HG03565 (cell line): Measurements from ENCODE around the gene RSAD2.

ENCODE experiments used
- ATAC-seq: cut with Tn5 transposase; IDR thresholded peaks from one replicate; pipeline ENCODE4 v1.9.1; 2021; ENCODE audit warnings: mild to moderate bottlenecking, moderate library complexity; ENCODE audit not compliant: unreplicated experiment

The RSAD2 gene

GRCh38 chr2:6864231-6864754, 13.3 kb upstream of the RSAD2 start:
- no peak for ATAC-seq

DNA sequence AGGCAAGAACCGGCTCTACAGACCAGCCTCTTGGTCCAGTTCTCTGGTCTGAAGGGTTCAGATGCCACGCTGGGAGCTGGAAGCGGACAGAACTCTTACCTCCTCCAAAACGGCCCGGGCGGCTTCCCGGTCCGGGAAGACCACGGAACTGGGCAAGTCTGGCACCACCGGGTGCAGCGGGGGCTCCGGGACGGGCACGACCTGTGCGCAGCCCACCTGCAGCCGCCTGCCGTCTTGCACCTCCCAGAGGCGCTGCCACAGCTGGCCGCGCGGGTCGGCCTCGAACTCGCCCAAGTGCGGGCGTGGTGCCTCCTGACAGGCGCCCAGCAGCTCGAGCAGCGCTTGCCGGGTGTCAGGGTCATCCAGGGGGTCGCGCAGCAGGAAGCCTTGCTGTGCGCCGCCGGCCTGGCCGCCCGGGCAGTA, 12.6 kb upstream of the RSAD2 start:
- peak; percentile 13 for ATAC-seq

- peak; percentile 74 for ATAC-seq
Observed at GRCh38 chr2:6865346-6866274, 12.0 kb upstream of the RSAD2 start, which contains the start of gene CMPK2. TSS of gene CMPK2 (minus strand) at chr2:6865907. CDS start at chr2:6865696, 211 bp downstream.

DNA sequence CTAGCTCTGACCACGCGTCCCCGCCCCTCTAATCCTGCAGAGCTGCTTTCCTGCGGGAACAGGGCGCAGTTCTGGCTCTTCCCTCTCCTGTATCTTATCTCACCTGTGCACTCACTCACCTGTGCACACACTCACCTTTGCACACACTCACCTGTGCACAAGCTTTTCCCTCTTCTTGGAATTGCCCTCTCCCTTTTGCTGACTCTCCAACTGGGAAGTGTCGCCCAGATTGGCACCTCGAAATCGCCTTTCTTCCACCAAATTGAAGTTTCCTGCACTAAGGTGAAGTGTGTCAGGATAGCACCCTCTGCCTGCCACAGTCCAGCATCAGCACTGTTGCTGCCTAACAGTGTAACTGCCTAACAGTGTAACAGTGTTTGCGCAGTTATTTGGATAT, 11.3 kb upstream of the RSAD2 start:
- ATAC-seq: peak; percentile 34

DNA sequence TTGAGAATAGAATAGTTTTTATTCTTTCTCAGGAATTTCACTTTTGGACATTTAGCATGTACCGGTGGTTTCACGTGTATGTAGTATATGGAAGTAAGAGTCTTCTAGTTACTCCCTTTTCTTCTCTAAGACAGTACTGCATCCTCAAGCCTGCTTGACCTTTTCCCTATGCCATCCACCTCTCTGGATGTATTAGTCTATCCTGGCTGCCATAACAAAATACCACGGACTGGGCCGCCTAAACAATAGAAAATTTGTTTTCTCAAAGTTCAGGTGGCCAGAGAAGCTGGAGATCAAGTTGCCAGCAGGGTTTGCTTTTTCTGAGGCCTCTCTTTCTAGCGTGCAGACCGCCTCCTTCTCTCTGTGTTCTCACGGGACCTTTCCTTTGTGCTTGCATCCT, 10.6 kb upstream of the RSAD2 start:
- ATAC-seq: no peak

DNA sequence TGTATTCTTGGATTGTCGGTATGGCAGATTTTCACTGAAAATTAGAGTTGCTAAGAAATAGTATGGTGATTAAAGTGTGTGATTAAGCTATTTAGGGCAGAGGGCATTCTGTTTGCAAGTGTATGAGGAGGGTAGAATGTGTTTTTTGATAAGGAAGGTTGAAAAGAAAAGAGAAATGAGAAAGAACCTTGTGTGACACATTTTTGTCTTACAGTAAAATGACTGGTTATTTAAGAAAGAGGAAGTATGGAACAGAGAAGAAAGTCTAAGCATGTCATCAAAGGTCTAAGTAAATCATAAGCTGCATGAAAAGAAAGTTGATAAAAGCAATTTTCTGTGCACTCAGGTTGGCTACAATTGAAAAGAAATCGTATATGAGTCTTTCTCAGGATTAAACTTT, 5.2 kb upstream of the RSAD2 start:
- ATAC-seq: peak; percentile 62

DNA sequence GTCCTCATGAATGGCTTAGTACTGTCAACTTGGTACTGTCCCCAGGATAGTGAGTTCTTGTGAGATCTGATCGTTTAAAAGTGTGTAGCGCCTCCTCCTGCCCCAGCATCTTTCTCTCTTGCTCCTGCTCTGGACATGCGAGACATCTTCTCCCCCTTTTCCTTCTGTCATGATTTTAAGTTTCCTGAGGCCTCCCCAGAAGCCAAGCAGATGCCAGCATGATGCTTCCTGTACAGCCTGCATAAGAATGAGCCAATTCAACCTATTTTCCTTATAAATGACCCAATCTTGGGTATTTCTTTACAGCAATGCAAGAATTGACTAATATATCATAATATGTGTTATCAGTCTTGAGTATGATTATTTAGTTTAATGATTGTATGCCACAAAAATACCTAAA, 3.5 kb upstream of the RSAD2 start:
- ATAC-seq: no peak

DNA sequence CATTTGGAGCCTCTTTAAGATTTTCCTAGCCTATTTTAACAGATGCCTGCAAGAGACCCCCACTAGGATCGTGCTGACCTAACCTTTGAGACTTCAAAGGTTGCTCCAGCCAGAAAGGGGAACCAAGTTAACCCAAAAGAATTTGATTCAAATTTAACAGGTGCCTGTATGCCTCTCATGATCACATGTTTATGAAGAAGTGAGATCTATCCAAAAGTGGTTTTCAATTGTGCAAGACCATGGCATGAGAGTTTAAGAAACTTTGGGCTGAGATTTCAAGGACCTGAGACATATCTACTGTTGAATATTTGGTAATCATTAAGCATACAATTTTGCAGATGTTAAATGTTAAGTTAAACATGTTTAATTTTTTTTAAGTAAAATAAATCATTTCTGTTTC, 1.3 kb upstream of the RSAD2 start:
- no peak for ATAC-seq

DNA sequence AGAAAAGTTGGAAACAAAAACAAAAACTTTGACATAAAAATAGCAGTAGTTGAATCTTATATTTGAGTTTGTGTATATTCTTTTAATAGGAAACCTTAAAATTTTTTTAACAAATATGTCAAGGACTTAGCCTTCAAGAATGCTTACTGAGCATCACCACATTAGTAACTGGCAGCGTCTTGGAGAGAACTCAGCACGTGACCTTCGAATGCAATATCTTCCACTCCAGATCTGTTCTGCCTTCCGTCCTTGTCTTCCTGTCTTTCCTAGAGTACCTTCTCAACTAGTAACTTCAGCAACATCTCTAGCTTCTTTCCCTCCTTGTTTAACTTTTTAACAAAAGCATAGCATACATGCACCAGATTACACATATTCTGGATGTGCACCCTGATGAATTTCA, 972 bp downstream of the RSAD2 start:
- no peak for ATAC-seq

DNA sequence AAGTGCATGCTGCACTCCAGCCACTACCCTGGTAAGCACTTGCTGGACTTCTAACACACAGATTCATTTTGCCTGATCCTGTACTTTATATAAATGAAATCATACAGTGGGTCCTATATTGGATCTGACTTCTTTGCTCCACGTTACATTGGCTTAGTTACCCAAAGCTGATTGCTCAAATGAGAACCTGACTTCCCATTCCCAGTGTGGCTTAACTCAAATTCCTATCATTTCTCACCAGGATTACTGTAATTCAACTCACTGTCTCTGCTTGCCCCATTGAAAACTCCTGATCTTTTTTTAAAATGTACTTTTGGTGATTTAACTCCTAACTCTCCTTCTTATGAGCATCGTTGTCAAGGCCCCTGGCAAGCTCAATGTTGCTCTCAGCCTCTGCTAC, 1.4 kb downstream of the RSAD2 start:
- ATAC-seq: no peak

DNA sequence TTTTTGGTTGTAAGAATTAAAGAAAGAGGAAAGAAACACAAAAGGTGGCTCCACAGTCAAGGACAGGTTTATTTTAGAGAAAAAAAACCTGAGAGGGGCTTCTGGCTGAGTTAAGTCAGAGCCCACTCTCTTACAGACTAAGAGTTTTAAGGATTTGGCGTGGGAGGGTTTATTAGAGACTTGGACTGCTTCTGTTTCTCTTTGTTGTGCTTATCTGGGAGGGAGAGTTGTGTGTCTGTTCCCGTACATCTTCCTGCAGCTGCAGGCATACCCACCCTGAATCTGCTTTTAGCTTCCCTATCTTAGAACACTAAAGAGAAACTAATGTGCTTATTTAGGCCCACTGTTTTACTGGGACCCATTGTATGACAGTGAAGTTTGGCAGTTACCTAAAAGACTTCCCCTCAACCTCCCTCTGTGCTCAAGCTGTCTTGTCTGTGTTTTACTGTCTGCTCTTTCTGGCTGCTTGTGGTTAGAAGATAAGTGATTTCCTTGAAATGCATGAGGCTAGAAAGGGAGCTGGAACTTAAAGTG, 2.7 kb downstream of the RSAD2 start:
- no peak for ATAC-seq

DNA sequence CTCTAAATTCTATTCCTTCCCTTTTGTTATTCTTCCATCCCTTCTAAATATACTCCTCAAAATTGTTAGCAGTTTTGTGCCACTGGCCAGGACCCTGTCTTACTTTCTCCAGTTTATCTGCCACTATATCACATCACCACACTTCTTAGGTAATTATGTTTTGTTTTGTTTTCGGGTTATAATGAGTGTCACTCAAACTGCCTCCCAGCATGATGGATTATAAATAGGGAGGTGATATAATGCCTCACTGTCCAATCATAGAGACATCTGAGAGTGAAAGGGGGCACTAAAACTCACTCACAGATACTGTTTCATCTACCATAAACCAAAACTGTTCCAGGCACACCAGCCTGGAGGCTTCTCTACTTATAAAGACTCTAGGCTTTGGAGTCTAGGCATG, 3.5 kb downstream of the RSAD2 start:
- no peak for ATAC-seq

DNA sequence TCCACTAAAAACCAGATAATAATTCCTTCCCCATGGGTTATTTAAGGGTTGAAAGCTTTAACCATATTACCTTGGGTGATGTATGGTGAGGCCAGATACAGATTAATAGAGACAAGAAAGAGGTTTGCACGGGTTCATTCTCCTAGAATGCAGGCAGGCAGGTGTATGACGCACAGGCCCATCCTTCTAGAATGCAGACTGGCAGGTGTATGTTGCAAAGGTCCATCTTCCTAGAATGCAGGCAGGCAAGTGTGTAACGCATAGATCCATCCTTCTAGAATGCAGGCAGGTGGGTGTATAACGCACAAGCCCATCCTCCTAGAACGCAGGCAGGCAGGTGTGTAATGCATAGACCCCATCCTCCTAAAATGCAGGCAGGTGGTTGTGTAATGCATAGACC, 3.9 kb downstream of the RSAD2 start:
- ATAC-seq: no peak

DNA sequence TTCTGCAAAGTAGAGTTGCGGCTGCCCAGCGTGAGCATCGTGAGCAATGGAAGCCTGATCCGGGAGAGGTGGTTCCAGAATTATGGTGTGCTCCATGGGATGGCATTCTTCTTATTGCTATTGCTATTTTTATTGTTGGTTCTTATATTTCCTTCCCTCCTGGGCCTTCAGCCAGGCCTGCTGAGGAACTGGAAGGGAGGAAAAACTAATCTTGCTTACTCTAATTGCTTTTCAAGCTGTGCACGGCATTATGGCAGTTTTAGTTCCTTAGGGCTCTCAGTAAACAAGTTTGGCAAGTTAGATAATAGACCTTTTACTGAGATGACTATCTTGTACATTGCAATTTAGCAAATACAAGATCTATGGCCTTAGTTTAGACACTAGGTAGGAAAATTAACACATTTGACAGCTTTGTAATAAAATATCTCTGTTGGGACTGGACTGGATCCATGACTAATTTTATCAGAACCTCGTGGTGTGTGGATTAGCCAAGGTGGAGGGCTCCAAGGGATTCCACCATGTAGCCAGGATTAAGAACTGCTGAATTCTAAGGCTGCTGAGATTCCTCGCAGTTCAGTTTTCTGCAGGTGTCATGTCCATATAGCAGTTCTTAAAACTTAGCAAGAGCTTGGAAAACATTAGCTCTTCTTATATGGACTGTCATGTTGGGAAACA, 6.0 kb downstream of the RSAD2 start:
- ATAC-seq: no peak

DNA sequence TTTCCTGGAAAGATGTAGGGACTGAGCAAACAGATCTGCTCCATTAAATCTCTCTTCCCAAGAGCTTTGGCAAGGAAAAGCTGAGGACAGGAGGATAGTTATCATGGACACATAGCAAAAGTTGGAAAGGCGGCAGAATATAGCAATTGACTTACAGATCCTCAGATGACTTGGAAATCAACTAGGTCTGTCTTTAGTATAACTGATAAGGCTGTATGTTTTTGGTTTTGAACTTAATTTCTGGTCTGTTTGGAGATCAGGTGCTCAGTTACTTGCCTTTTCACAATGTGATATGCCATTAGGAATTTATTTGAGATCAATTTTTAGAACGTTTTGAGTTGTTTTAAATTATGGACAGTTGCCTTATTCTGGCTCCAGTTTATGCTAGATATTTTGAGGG, 8.0 kb downstream of the RSAD2 start:
- no peak for ATAC-seq

GRCh38 chr2:6885968-6886367, 8.4 kb downstream of the RSAD2 start:
- ATAC-seq: no peak

- no peak for ATAC-seq
Observed at GRCh38 chr2:6887751-6888192, 10.2 kb downstream of the RSAD2 start.

- ATAC-seq: no peak
Observed at GRCh38 chr2:6888724-6889123, 11.1 kb downstream of the RSAD2 start.

GRCh38 chr2:6893876-6894482, 16.4 kb downstream of the RSAD2 start:
- ATAC-seq: no peak

- ATAC-seq: peak; percentile 41
Observed at GRCh38 chr2:6896930-6897759, 19.6 kb downstream of the RSAD2 start.
